ENCODE measurements around the gene SMG6.

GRCh38 chr17:2323629-2324314 lies 20.2 kb upstream of the SMG6 start:
- TF ChIP-seq EZH2 (IDR thresholded peaks at IDR 0.05; ENCODE audit: borderline replicate concordance, low read length), result no peak
- TF ChIP-seq, protein P1, sequence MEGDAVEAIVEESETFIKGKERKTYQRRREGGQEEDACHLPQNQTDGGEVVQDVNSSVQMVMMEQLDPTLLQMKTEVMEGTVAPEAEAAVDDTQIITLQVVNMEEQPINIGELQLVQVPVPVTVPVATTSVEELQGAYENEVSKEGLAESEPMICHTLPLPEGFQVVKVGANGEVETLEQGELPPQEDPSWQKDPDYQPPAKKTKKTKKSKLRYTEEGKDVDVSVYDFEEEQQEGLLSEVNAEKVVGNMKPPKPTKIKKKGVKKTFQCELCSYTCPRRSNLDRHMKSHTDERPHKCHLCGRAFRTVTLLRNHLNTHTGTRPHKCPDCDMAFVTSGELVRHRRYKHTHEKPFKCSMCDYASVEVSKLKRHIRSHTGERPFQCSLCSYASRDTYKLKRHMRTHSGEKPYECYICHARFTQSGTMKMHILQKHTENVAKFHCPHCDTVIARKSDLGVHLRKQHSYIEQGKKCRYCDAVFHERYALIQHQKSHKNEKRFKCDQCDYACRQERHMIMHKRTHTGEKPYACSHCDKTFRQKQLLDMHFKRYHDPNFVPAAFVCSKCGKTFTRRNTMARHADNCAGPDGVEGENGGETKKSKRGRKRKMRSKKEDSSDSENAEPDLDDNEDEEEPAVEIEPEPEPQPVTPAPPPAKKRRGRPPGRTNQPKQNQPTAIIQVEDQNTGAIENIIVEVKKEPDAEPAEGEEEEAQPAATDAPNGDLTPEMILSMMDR (IDR thresholded peaks at IDR 0.05; ENCODE audit: low read length), result no peak

Data from OCI-LY1 (cell line).